Measurements from ENCODE around the gene LPP. TPM values are rescaled to one million over a fixed set of nuclear protein-coding genes. Genes with fewer than 3 reads are reported as not detected.
A peak's percentile ranks its signal among the peaks of the same experiment; 100 is the strongest.

LPP gene
- total RNA-seq, 1 experiment from 2014 or later: 20.4 TPM

DNA sequence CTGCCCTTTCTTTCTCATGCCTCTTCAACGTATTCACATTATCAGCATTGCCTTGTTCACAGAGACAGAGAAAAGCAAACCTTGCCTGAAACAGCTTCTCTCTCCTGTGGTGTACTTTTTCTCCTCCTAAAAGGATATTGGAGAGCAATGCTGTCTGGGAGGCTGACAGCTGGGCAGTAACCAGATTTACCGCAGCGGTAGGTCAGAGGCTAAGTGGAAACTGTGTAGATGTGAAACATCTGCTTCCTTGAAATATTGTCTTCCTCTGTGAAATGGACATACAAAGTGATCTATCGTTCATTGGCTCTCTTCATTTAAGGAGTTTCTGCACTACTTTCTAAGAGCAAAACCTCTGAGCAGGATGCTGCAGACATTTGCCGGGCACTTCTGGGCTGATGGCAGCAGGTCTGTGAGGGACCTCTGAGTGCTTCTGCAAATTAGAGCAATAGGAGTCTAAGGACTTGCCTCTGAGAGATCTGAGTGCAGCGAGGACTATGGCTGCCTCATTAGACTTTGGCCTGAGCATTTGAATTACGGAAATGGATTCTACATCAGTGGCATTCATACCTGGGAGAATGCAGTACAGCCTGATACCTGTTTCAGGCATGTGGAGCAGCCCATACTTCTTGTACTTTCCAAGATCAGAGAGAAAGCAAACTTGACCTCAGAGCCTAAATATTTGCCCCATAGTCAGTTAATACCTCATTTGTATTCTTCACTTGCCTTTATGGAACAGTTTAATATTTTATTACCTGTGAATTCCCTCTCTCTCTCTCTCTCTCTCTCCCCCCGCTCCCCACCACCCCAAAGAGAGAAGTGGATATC is 757.3 kb downstream of the LPP start:
- ChIA-PET POLR2A (ENCODE audit: unreplicated experiment) (no interaction called here), CTCF (interaction anchor here (0.6 kb wide), 1 partner anchor 21 kb away, joined by 4 read pairs; no protein-coding TSS in a partner anchor)
- Histone ChIP-seq H2AFZ (ENCODE audit: low read length) (no peak overlapping the region), H3K9me2 (replicated peaks; ENCODE audit: low read length) (no peaks in the 10 kb centered on the region), H3K27me3 (ENCODE audit: low read length) (no peaks in the 10 kb centered on the region), H3K4me1 (ENCODE audit: insufficient read depth, low read length) (no peaks in the 10 kb centered on the region), H4K20me1 (ENCODE audit: low read length) (no peaks in the 10 kb centered on the region), H3F3A (ENCODE audit: low read length, unreplicated experiment) (no peaks in the 10 kb centered on the region), H3K9me3 (ENCODE audit: low read length) (no peaks in the 10 kb centered on the region), H3K9ac (ENCODE audit: low read length) (no peak overlapping the region), H3K4me3 (ENCODE audit: low read length) (no peak overlapping the region), H3K27ac (ENCODE audit: low read length) (no peak overlapping the region), H3K4me2 (ENCODE audit: low read length) (no peak overlapping the region), H3K36me3 (ENCODE audit: low read depth, low read length) (no peaks in the 10 kb centered on the region), H3K79me2 (ENCODE audit: low read length) (no peaks in the 10 kb centered on the region)
- ATAC-seq: no peak
- no peak for DNase-seq
- intact Hi-C loops (cut with micrococcal nuclease): no loop called here
- TF ChIP-seq, protein P1, sequence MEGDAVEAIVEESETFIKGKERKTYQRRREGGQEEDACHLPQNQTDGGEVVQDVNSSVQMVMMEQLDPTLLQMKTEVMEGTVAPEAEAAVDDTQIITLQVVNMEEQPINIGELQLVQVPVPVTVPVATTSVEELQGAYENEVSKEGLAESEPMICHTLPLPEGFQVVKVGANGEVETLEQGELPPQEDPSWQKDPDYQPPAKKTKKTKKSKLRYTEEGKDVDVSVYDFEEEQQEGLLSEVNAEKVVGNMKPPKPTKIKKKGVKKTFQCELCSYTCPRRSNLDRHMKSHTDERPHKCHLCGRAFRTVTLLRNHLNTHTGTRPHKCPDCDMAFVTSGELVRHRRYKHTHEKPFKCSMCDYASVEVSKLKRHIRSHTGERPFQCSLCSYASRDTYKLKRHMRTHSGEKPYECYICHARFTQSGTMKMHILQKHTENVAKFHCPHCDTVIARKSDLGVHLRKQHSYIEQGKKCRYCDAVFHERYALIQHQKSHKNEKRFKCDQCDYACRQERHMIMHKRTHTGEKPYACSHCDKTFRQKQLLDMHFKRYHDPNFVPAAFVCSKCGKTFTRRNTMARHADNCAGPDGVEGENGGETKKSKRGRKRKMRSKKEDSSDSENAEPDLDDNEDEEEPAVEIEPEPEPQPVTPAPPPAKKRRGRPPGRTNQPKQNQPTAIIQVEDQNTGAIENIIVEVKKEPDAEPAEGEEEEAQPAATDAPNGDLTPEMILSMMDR (conservative IDR thresholded peaks at IDR 0.05; ENCODE audit: low read depth, low read length): no peak
- TF ChIP-seq EZH2phosphoT487 (IDR thresholded peaks at IDR 0.05; ENCODE audit: borderline replicate concordance, low read length) (no peak), EZH2 (IDR thresholded peaks at IDR 0.05; ENCODE audit: low read length, unreplicated experiment) (no peak)
- no TSS peak for BruUV-seq (replicated peaks)

DNA sequence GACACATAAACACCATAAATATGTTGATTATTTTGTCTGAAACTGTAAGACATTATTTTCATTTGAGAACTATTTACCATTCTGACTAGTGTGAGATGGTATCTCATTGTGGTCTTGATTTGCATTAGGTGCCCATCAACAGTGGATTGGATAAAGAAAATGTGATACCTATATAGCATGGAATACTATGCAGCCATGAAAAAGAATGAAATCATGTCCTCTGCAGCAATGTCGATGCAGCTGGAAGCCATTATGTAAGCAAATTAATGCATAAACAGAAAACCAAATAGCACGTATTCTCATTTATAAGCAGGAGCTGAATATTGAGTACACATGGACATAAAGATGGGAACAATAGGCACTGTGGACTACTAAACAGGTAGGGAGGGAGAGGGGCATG is 759.1 kb downstream of the LPP start:
- TF ChIP-seq EZH2 (IDR thresholded peaks at IDR 0.05; ENCODE audit: low read length, unreplicated experiment): no peak
- no peak for TF ChIP-seq EZH2phosphoT487 (IDR thresholded peaks at IDR 0.05; ENCODE audit: borderline replicate concordance, low read length)
- TF ChIP-seq, protein P1 (conservative IDR thresholded peaks at IDR 0.05; ENCODE audit: low read depth, low read length): no peak
- CTCF ChIA-PET: no interaction called here
- POLR2A ChIA-PET (ENCODE audit: unreplicated experiment): no interaction called here
- no TSS peak for BruUV-seq (replicated peaks)
- H3K4me3 ChIP-seq (ENCODE audit: low read length): no peak overlapping the region
- intact Hi-C loops (cut with micrococcal nuclease): no loop called here
- no peaks in the 10 kb centered on the region for H3K9me2 ChIP-seq (replicated peaks; ENCODE audit: low read length)
- H3K4me2 ChIP-seq (ENCODE audit: low read length): no peak overlapping the region
- H3K27me3 ChIP-seq (ENCODE audit: low read length): no peaks in the 10 kb centered on the region
- no peaks in the 10 kb centered on the region for H3K9me3 ChIP-seq (ENCODE audit: low read length)
- no peak overlapping the region for H3K27ac ChIP-seq (ENCODE audit: low read length)
- no peaks in the 10 kb centered on the region for H3F3A ChIP-seq (ENCODE audit: low read length, unreplicated experiment)
- no peak overlapping the region for H2AFZ ChIP-seq (ENCODE audit: low read length)
- no peaks in the 10 kb centered on the region for H4K20me1 ChIP-seq (ENCODE audit: low read length)
- no peak for DNase-seq
- no peaks in the 10 kb centered on the region for H3K79me2 ChIP-seq (ENCODE audit: low read length)
- no peaks in the 10 kb centered on the region for H3K36me3 ChIP-seq (ENCODE audit: low read depth, low read length)
- H3K9ac ChIP-seq (ENCODE audit: low read length): no peak overlapping the region
- no peaks in the 10 kb centered on the region for H3K4me1 ChIP-seq (ENCODE audit: insufficient read depth, low read length)
- ATAC-seq: no peak

DNA sequence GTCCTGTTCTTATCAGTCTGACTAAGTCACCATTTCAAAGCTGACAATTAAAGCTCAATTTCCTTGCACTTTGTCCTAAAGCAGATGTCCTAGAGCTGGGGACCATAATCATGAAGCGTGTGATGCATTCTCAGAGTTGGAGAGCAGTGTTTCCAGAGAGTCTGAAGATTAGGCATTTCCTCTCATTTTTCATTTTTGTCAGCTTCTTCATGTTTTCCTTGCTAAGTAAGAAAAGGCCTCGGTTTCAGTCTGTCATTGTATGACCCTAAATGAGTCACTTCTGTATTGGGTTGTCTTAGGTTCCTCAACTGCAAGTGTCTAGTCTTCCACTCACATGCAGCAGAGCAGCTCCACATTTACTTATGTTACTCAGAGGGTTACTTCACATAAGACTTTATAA is 760.6 kb downstream of the LPP start:
- H3K9me3 ChIP-seq (ENCODE audit: low read length): no peaks in the 10 kb centered on the region
- peak; percentile 27 for DNase-seq
- H3K9ac ChIP-seq (ENCODE audit: low read length): no peak overlapping the region
- no peak overlapping the region for H2AFZ ChIP-seq (ENCODE audit: low read length)
- no peaks in the 10 kb centered on the region for H3F3A ChIP-seq (ENCODE audit: low read length, unreplicated experiment)
- H3K4me3 ChIP-seq (ENCODE audit: low read length): no peak overlapping the region
- no peaks in the 10 kb centered on the region for H3K9me2 ChIP-seq (replicated peaks; ENCODE audit: low read length)
- CTCF ChIA-PET: no interaction called here
- TF ChIP-seq EZH2phosphoT487 (IDR thresholded peaks at IDR 0.05; ENCODE audit: borderline replicate concordance, low read length): no peak
- TF ChIP-seq, protein P1 (conservative IDR thresholded peaks at IDR 0.05; ENCODE audit: low read depth, low read length): no peak
- TF ChIP-seq EZH2 (IDR thresholded peaks at IDR 0.05; ENCODE audit: low read length, unreplicated experiment): no peak
- H3K27ac ChIP-seq (ENCODE audit: low read length): no peak overlapping the region
- H3K4me2 ChIP-seq (ENCODE audit: low read length): no peak overlapping the region
- ATAC-seq: no peak
- no TSS peak for BruUV-seq (replicated peaks)
- H3K4me1 ChIP-seq (ENCODE audit: insufficient read depth, low read length): no peaks in the 10 kb centered on the region
- no peaks in the 10 kb centered on the region for H3K36me3 ChIP-seq (ENCODE audit: low read depth, low read length)
- no peaks in the 10 kb centered on the region for H3K27me3 ChIP-seq (ENCODE audit: low read length)
- intact Hi-C loops (cut with micrococcal nuclease): no loop called here
- no peaks in the 10 kb centered on the region for H4K20me1 ChIP-seq (ENCODE audit: low read length)
- POLR2A ChIA-PET (ENCODE audit: unreplicated experiment): no interaction called here
- H3K79me2 ChIP-seq (ENCODE audit: low read length): no peaks in the 10 kb centered on the region

Measured in PC-3 (cell line).